ENCODE data around the gene TMEM79.

DNA sequence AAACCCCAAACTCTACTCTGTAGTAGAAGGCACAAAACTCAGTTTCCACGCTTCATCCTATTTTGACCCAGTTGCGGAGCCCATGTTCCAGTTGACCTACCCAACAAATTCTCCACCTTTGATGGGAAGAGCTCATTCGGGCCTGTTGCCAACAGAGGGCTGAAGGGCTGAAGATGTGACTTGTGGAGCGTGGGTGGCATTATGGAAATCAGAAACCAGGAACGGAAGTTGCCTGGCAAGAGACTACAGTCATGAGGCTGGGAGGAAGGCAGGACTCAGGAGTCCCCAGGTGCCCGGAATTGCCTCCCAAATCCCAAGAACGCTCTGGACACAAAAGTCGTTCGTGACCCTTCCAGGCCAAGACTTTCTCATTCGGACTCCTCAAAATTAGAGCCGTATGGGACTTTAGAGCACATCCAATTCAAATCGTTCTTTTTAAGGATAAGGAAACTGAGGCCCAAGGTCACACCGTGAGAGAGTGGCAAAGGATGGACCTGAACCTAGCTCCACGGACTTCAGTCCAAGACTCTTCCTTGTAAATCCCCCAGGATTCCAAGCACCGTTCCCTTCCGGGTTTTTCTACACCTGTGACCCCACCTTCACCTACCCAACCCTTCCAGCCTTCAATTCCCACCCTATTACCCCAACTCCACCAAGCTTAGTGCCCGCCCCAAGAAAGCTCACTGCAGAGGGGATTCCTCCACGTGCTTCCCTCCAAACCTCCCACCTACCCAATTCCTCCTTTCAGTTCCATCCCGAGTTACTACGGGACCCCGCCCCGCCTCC is 2.2 kb upstream of the TMEM79 start:
- TF ChIP-seq, protein P1, sequence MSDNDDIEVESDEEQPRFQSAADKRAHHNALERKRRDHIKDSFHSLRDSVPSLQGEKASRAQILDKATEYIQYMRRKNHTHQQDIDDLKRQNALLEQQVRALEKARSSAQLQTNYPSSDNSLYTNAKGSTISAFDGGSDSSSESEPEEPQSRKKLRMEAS (IDR thresholded peaks at IDR 0.05; ENCODE audit: insufficient read depth, insufficient read length), result no peak
- TF ChIP-seq POLR2A (IDR thresholded peaks at IDR 0.05; ENCODE audit: low read depth, low read length), result no peak
- TF ChIP-seq, protein P2, sequence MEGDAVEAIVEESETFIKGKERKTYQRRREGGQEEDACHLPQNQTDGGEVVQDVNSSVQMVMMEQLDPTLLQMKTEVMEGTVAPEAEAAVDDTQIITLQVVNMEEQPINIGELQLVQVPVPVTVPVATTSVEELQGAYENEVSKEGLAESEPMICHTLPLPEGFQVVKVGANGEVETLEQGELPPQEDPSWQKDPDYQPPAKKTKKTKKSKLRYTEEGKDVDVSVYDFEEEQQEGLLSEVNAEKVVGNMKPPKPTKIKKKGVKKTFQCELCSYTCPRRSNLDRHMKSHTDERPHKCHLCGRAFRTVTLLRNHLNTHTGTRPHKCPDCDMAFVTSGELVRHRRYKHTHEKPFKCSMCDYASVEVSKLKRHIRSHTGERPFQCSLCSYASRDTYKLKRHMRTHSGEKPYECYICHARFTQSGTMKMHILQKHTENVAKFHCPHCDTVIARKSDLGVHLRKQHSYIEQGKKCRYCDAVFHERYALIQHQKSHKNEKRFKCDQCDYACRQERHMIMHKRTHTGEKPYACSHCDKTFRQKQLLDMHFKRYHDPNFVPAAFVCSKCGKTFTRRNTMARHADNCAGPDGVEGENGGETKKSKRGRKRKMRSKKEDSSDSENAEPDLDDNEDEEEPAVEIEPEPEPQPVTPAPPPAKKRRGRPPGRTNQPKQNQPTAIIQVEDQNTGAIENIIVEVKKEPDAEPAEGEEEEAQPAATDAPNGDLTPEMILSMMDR (IDR thresholded peaks at IDR 0.05; ENCODE audit: extremely low read depth in 1 of 2, insufficient read depth in 1 of 2, low read depth in 1 of 2, low read length in 2 of 2), result no peak
- no peak for TF ChIP-seq POLR2AphosphoS5 (IDR thresholded peaks at IDR 0.05; ENCODE audit: insufficient read depth, low read depth, low read length)
- no peak for TF ChIP-seq MYC (IDR thresholded peaks at IDR 0.05; ENCODE audit: low read depth, low read length)
